ENCODE measurements around the gene TBC1D22A. TPM values are rescaled to one million over a fixed set of nuclear protein-coding genes. Genes with fewer than 3 reads are reported as not detected.

TBC1D22A gene
- total RNA-seq, 1 donor from 2014 or later = 6.8 TPM

DNA sequence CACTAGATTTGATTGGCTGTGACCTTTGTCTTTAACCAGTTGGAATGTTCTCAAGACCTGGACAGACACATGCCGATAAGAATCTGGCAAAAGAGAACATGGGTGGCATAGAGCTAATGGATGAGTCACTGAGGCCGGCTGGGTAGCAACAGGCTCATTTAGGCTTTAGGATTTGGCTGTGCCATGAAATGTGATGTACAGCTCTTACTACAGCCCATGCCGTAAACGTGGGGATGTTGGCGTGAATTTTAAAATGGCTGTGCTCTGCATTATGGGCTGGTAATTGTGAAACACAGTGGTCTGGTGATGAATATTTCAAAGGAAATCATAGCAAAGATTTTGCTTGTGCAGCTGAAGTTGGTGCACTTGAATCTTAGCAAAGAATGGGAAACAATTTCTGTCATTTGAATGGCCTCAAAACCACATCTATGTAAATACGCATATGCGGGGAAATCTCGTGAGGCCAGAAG, 332.4 kb downstream of the TBC1D22A start:
- Histone ChIP-seq H3K4me1 (ENCODE audit: control insufficient read depth in 3 of 3, insufficient read depth in 3 of 3, low read length in 3 of 3) (peaks cover 0 to 4% (median 4%) of the 10 kb centered on the region in 3 donors), H3K9me3 (ENCODE audit: control insufficient read depth in 3 of 3, low read length in 3 of 3) (peaks cover 0 to 4% (median 0%) of the 10 kb centered on the region in 3 donors), H3K36me3 (ENCODE audit: control insufficient read depth in 3 of 3, insufficient read depth in 3 of 3, low read length in 3 of 3) (no peaks in the 10 kb centered on the region), H3K27ac (ENCODE audit: low read depth, low read length) (no peak overlapping the region), H3K9ac (ENCODE audit: low read depth in 1 of 3, low read length in 3 of 3) (no peak overlapping the region), H3K27me3 (ENCODE audit: control insufficient read depth in 3 of 3, insufficient read depth in 3 of 3, low read length in 3 of 3) (no peaks in the 10 kb centered on the region), H3K4me3 (ENCODE audit: low read length in 3 of 3) (no peak overlapping the region)

- Histone ChIP-seq H3K9ac (ENCODE audit: low read depth in 1 of 3, low read length in 3 of 3) (no peak overlapping the region), H3K4me1 (ENCODE audit: control insufficient read depth in 3 of 3, insufficient read depth in 3 of 3, low read length in 3 of 3) (no peaks in the 10 kb centered on the region), H3K36me3 (ENCODE audit: control insufficient read depth in 3 of 3, insufficient read depth in 3 of 3, low read length in 3 of 3) (no peaks in the 10 kb centered on the region), H3K27me3 (ENCODE audit: control insufficient read depth in 3 of 3, insufficient read depth in 3 of 3, low read length in 3 of 3) (no peaks in the 10 kb centered on the region), H3K4me3 (ENCODE audit: low read length in 3 of 3) (no peak overlapping the region), H3K9me3 (ENCODE audit: control insufficient read depth in 3 of 3, low read length in 3 of 3) (peaks cover 0 to 4% (median 0%) of the 10 kb centered on the region in 3 donors), H3K27ac (ENCODE audit: low read depth, low read length) (no peak overlapping the region)
Measured at GRCh38 chr22:47095395-47096122, 333.1 kb downstream of the TBC1D22A start.

GRCh38 chr22:47098121-47098520, 335.7 kb downstream of the TBC1D22A start:
- Histone ChIP-seq H3K27ac (ENCODE audit: low read depth, low read length) (no peak overlapping the region), H3K9ac (ENCODE audit: low read depth in 1 of 3, low read length in 3 of 3) (no peak overlapping the region), H3K36me3 (ENCODE audit: control insufficient read depth in 3 of 3, insufficient read depth in 3 of 3, low read length in 3 of 3) (peaks cover 0 to 2% (median 0%) of the 10 kb centered on the region in 3 donors), H3K27me3 (ENCODE audit: control insufficient read depth in 3 of 3, insufficient read depth in 3 of 3, low read length in 3 of 3) (no peaks in the 10 kb centered on the region), H3K4me3 (ENCODE audit: low read length in 3 of 3) (no peak overlapping the region), H3K4me1 (ENCODE audit: control insufficient read depth in 3 of 3, insufficient read depth in 3 of 3, low read length in 3 of 3) (no peaks in the 10 kb centered on the region), H3K9me3 (ENCODE audit: control insufficient read depth in 3 of 3, low read length in 3 of 3) (peaks cover 0 to 1% (median 0%) of the 10 kb centered on the region in 3 donors)

GRCh38 chr22:47098554-47098953, 336.1 kb downstream of the TBC1D22A start:
- Histone ChIP-seq H3K4me1 (ENCODE audit: control insufficient read depth in 3 of 3, insufficient read depth in 3 of 3, low read length in 3 of 3) (no peaks in the 10 kb centered on the region), H3K9me3 (ENCODE audit: control insufficient read depth in 3 of 3, low read length in 3 of 3) (no peaks in the 10 kb centered on the region), H3K4me3 (ENCODE audit: low read length in 3 of 3) (no peak overlapping the region), H3K36me3 (ENCODE audit: control insufficient read depth in 3 of 3, insufficient read depth in 3 of 3, low read length in 3 of 3) (peaks cover 0 to 2% (median 0%) of the 10 kb centered on the region in 3 donors), H3K27ac (ENCODE audit: low read depth, low read length) (no peak overlapping the region), H3K9ac (ENCODE audit: low read depth in 1 of 3, low read length in 3 of 3) (no peak overlapping the region), H3K27me3 (ENCODE audit: control insufficient read depth in 3 of 3, insufficient read depth in 3 of 3, low read length in 3 of 3) (no peaks in the 10 kb centered on the region)

GRCh38 chr22:47100019-47100418, 337.6 kb downstream of the TBC1D22A start:
- Histone ChIP-seq H3K27ac (ENCODE audit: low read depth, low read length) (no peak overlapping the region), H3K9me3 (ENCODE audit: control insufficient read depth in 3 of 3, low read length in 3 of 3) (no peaks in the 10 kb centered on the region), H3K36me3 (ENCODE audit: control insufficient read depth in 3 of 3, insufficient read depth in 3 of 3, low read length in 3 of 3) (peaks cover 0 to 2% (median 0%) of the 10 kb centered on the region in 3 donors), H3K4me3 (ENCODE audit: low read length in 3 of 3) (no peak overlapping the region), H3K4me1 (ENCODE audit: control insufficient read depth in 3 of 3, insufficient read depth in 3 of 3, low read length in 3 of 3) (no peaks in the 10 kb centered on the region), H3K27me3 (ENCODE audit: control insufficient read depth in 3 of 3, insufficient read depth in 3 of 3, low read length in 3 of 3) (no peaks in the 10 kb centered on the region), H3K9ac (ENCODE audit: low read depth in 1 of 3, low read length in 3 of 3) (no peak overlapping the region)

DNA sequence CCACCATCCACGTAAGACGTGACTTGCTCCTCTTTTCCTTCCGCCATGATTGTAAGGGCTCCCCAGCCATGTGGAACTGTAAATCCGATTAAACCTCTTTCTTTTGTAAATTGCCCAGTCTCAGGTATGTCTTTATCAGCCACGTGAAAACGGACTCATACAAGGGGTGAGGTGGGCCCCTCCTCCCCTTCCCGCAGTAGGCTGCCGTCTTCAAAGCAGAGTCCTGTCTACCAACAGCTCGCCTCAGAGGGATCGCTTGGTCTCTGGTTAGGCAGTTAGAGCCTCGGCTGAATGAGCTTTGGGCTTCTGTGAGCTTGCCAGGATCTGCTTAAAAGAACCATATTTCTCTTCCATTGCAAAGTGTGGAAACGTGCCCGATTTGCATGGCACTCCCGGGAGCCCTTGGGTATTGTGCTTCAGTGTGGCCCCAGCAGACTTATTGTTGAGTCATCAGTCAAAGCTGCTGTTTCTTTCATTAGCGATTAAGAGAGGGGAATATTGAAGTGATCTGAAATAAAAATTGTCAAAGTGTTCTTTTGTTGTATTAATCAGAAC, 338.3 kb downstream of the TBC1D22A start:
- no peak overlapping the region for H3K27ac ChIP-seq (ENCODE audit: low read depth, low read length)
- no peaks in the 10 kb centered on the region for H3K27me3 ChIP-seq (ENCODE audit: control insufficient read depth in 3 of 3, insufficient read depth in 3 of 3, low read length in 3 of 3)
- H3K36me3 ChIP-seq (ENCODE audit: control insufficient read depth in 3 of 3, insufficient read depth in 3 of 3, low read length in 3 of 3) = peaks cover 0 to 2% (median 0%) of the 10 kb centered on the region in 3 donors
- H3K4me3 ChIP-seq (ENCODE audit: low read length in 3 of 3) = no peak overlapping the region
- no peak overlapping the region for H3K9ac ChIP-seq (ENCODE audit: low read depth in 1 of 3, low read length in 3 of 3)
- H3K4me1 ChIP-seq (ENCODE audit: control insufficient read depth in 3 of 3, insufficient read depth in 3 of 3, low read length in 3 of 3) = no peaks in the 10 kb centered on the region
- no peaks in the 10 kb centered on the region for H3K9me3 ChIP-seq (ENCODE audit: control insufficient read depth in 3 of 3, low read length in 3 of 3)

DNA sequence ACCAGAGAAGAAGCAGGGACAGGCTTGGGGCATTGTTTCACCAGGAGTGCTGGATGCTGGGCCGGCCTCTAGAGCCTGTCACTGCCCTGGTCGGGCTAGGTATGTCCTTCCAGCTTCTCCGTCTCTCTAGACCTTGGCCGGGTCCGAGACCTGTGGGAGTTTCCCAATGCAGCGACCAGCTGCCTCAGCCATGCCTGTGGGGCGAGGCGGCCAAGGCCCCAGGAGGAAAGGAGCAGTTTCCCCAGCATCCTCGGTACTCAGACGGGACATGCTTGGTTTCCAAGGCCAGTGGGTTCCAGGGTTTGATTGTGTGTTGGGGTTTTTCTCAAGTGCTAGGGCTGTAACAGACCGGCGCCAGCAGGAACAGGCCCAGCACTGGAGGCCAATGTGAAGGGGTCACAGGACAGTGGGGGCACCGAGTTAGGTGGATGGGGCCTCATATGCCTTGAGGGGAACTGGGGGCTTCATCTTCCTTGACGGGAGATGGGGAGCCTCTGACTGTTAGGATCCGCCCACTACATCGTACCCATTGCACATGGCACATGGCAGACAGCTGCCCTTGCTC, 339.0 kb downstream of the TBC1D22A start:
- H3K9ac ChIP-seq (ENCODE audit: low read depth in 1 of 3, low read length in 3 of 3) = no peak overlapping the region
- H3K36me3 ChIP-seq (ENCODE audit: control insufficient read depth in 3 of 3, insufficient read depth in 3 of 3, low read length in 3 of 3) = peaks cover 0 to 2% (median 0%) of the 10 kb centered on the region in 3 donors
- no peak overlapping the region for H3K4me3 ChIP-seq (ENCODE audit: low read length in 3 of 3)

GRCh38 chr22:47102081-47102480, 339.6 kb downstream of the TBC1D22A start:
- H3K4me1 ChIP-seq (ENCODE audit: control insufficient read depth in 3 of 3, insufficient read depth in 3 of 3, low read length in 3 of 3) = no peaks in the 10 kb centered on the region

More for the DNA sequence above, 339.0 kb downstream of the TBC1D22A start:
- no peaks in the 10 kb centered on the region for H3K4me1 ChIP-seq (ENCODE audit: control insufficient read depth in 3 of 3, insufficient read depth in 3 of 3, low read length in 3 of 3)
- H3K27me3 ChIP-seq (ENCODE audit: control insufficient read depth in 3 of 3, insufficient read depth in 3 of 3, low read length in 3 of 3) = no peaks in the 10 kb centered on the region
- no peaks in the 10 kb centered on the region for H3K9me3 ChIP-seq (ENCODE audit: control insufficient read depth in 3 of 3, low read length in 3 of 3)
- no peak overlapping the region for H3K27ac ChIP-seq (ENCODE audit: low read depth, low read length)

DNA sequence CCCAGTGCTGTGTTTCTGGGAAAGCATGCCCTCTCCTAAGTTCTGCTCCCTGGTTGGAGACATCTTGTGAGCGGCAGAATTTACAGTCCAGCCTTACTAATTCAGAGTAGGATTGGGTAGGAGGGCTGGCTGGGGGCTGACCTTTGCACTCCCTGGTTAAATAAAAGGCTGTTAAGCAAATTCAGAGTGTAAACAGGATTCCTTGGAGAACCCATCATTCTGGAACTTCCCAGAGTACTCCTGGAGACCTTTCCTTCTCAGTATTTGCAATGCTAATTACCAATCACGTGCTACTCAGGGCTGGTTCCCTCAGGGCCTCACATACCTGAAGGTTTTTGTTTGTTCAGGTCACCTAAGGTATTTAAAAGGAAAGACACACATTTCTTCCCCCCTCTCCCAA, 340.2 kb downstream of the TBC1D22A start:
- peaks cover 0 to 2% (median 0%) of the 10 kb centered on the region in 3 donors for H3K36me3 ChIP-seq (ENCODE audit: control insufficient read depth in 3 of 3, insufficient read depth in 3 of 3, low read length in 3 of 3)
- no peaks in the 10 kb centered on the region for H3K4me1 ChIP-seq (ENCODE audit: control insufficient read depth in 3 of 3, insufficient read depth in 3 of 3, low read length in 3 of 3)
- H3K9ac ChIP-seq (ENCODE audit: low read depth in 1 of 3, low read length in 3 of 3) = no peak overlapping the region
- H3K27me3 ChIP-seq (ENCODE audit: control insufficient read depth in 3 of 3, insufficient read depth in 3 of 3, low read length in 3 of 3) = no peaks in the 10 kb centered on the region
- H3K4me3 ChIP-seq (ENCODE audit: low read length in 3 of 3) = no peak overlapping the region
- no peaks in the 10 kb centered on the region for H3K9me3 ChIP-seq (ENCODE audit: control insufficient read depth in 3 of 3, low read length in 3 of 3)
- no peak overlapping the region for H3K27ac ChIP-seq (ENCODE audit: low read depth, low read length)

More at GRCh38 chr22:47102081-47102480, 339.6 kb downstream of the TBC1D22A start:
- H3K9ac ChIP-seq (ENCODE audit: low read depth in 1 of 3, low read length in 3 of 3) = no peak overlapping the region
- no peaks in the 10 kb centered on the region for H3K9me3 ChIP-seq (ENCODE audit: control insufficient read depth in 3 of 3, low read length in 3 of 3)
- no peaks in the 10 kb centered on the region for H3K27me3 ChIP-seq (ENCODE audit: control insufficient read depth in 3 of 3, insufficient read depth in 3 of 3, low read length in 3 of 3)
- peaks cover 0 to 2% (median 0%) of the 10 kb centered on the region in 3 donors for H3K36me3 ChIP-seq (ENCODE audit: control insufficient read depth in 3 of 3, insufficient read depth in 3 of 3, low read length in 3 of 3)
- no peak overlapping the region for H3K4me3 ChIP-seq (ENCODE audit: low read length in 3 of 3)
- H3K27ac ChIP-seq (ENCODE audit: low read depth, low read length) = no peak overlapping the region

DNA sequence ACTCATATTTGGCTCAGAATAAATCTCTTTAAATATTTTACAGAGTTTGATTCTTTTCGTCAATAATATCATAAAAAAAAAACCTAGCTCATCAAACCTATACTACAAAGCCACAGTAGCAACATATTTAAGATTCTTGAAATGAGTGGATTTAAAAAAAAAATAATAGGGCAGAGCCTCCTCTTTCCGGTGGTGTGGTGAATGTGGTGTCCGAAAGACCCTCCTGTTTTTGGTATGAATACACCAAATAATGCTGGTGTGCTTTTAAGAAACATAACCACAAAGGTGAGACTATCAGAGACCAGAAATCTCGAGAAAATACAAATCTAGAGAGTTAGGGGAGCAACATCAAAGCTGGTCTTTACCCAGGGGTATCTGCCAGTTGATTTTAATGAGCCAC, 342.6 kb downstream of the TBC1D22A start:
- H3K9me3 ChIP-seq (ENCODE audit: control insufficient read depth in 3 of 3, low read length in 3 of 3) = no peaks in the 10 kb centered on the region
- no peaks in the 10 kb centered on the region for H3K4me1 ChIP-seq (ENCODE audit: control insufficient read depth in 3 of 3, insufficient read depth in 3 of 3, low read length in 3 of 3)
- H3K4me3 ChIP-seq (ENCODE audit: low read length in 3 of 3) = no peak overlapping the region
- H3K27ac ChIP-seq (ENCODE audit: low read depth, low read length) = no peak overlapping the region
- no peaks in the 10 kb centered on the region for H3K27me3 ChIP-seq (ENCODE audit: control insufficient read depth in 3 of 3, insufficient read depth in 3 of 3, low read length in 3 of 3)
- H3K36me3 ChIP-seq (ENCODE audit: control insufficient read depth in 3 of 3, insufficient read depth in 3 of 3, low read length in 3 of 3) = peaks cover 0 to 2% (median 0%) of the 10 kb centered on the region in 3 donors
- H3K9ac ChIP-seq (ENCODE audit: low read depth in 1 of 3, low read length in 3 of 3) = no peak overlapping the region
